Measurements from ENCODE around the gene CCL19. TPM values are rescaled to one million over a fixed set of nuclear protein-coding genes. Genes with fewer than 3 reads are reported as not detected.
"Not testable (repeated sequence)": the region's sequence is repeated elsewhere in the genome, so short reads cannot be mapped to it uniquely, and the experiment has no call there.

The CCL19 gene
- 0.70 TPM for total RNA-seq
- long read RNA-seq, partial matches to known transcripts: 0 of 1 reads
- long read RNA-seq, other reads (novel, unspliced or antisense): 0 of 1 reads

DNA sequence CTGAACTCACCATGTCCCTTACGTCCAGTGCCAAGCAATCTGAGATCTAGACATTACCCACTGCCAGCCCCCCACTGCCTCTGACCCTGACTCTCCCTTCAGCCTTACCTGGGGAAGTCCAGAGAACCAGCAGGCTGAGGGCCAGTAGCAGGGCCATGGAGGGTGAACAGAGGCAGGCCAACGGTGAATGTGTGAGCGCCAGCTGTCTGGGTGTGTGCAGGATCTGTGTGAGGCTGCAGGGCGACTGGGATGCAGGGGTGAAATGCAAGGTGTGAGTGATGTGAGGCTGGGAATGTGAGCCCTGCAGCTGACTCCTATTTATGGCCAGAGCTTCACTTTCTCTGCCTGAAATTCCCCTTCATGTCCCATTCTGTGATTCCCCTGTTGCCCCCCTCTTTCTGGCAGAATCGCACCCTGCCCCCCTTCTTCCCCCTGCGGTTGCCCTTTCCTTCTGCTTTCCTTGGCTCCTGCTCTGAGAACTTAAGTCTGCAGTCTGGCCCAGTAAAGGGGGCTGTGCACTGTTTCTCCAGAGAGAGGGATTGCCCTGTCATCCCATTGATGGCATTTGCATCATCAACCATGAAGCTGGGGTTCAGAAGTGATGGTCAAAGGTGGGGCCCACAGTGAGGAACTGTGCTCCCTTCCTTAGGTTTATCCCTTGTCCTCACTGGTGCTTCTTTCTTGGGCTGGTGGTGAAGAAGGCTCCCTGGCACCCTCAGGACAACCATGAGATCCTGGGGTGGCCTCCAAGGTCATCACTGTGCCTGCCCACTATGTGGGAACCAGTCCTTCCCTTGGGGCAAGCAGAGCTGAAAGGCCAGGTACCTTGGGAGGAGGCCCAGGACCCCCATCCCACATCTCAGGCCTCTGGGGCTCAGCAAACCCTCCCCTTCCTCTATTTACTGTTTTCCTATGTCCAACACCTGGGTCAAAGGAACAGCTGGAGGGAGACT is at the start of gene CCL19:
Gene CCL19 (minus strand): TSS at position 294 of the 953 bp plus-strand sequence. CDS start 137 bp downstream, at position 157.
- no peak for ATAC-seq (ENCODE audit: poor library complexity)
- intact Hi-C loops (cut with DNase I): no loop called here

DNA sequence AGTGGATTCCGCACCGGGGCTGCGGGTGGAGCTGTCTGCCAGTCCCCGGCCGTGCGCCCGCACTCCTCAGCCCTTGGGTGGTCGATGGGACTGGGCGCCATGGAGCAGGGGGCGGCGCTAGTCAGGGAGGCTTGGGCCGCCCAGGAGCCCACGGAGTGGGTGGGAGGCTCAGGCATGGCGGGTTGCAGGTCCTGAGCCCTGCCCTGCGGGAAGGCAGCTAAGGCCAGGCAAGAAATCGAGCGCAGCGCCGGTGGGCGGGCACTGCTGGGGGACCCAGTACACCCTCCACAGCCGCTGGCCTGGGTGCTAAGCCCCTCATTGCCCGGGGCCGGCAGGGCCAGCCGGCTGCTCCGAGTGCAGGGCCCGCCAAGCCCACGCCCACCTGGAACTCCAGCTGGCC is 49.1 kb upstream of the CCL19 start:
- DNase-seq; intact Hi-C loops (cut with DNase I); ATAC-seq (ENCODE audit: poor library complexity): not testable (repeated sequence)

More for the DNA sequence above, at the start of gene CCL19:
- DNase-seq: no peak

GRCh38 chr9:34737677-34738260 is 46.7 kb upstream of the CCL19 start:
- DNase-seq (no peak), ATAC-seq (ENCODE audit: poor library complexity) (no peak)
- intact Hi-C loops (cut with DNase I): no loop called here

- DNase-seq (no peak), ATAC-seq (ENCODE audit: poor library complexity) (no peak)
- intact Hi-C loops (cut with DNase I): no loop called here
These were observed 43.6 kb upstream of the CCL19 start for GRCh38 chr9:34734720-34735119.

- ATAC-seq (ENCODE audit: poor library complexity) (no peak), DNase-seq (no peak)
- intact Hi-C loops (cut with DNase I): no loop called here
These were observed 41.8 kb upstream of the CCL19 start for GRCh38 chr9:34732886-34733285.

GRCh38 chr9:34732478-34732877 is 41.4 kb upstream of the CCL19 start:
- intact Hi-C loops (cut with DNase I): no loop called here
- ATAC-seq (ENCODE audit: poor library complexity): no peak
- no peak for DNase-seq

- ATAC-seq (ENCODE audit: poor library complexity) (no peak), DNase-seq (no peak)
- intact Hi-C loops (cut with DNase I): no loop called here
These were observed 32.1 kb upstream of the CCL19 start for GRCh38 chr9:34723141-34723540.

DNA sequence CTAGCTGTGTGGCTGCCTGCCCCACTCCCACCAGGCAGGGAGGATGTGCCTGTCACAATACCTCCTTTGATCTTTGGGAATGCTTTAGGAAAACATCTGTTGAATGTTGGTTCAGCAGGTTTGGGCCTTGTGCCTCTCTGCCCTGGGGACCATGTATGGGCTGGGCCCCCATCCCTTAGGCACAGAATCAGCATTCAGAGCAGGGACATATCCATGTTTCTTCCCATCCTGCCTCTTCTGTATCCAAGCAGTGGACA is 28.6 kb upstream of the CCL19 start:
- ATAC-seq (ENCODE audit: poor library complexity); DNase-seq; intact Hi-C loops (cut with DNase I): not testable (repeated sequence)

GRCh38 chr9:34719021-34719768 is 28.1 kb upstream of the CCL19 start:
- intact Hi-C loops (cut with DNase I): no loop called here
- no peak for DNase-seq
- no peak for ATAC-seq (ENCODE audit: poor library complexity)

DNA sequence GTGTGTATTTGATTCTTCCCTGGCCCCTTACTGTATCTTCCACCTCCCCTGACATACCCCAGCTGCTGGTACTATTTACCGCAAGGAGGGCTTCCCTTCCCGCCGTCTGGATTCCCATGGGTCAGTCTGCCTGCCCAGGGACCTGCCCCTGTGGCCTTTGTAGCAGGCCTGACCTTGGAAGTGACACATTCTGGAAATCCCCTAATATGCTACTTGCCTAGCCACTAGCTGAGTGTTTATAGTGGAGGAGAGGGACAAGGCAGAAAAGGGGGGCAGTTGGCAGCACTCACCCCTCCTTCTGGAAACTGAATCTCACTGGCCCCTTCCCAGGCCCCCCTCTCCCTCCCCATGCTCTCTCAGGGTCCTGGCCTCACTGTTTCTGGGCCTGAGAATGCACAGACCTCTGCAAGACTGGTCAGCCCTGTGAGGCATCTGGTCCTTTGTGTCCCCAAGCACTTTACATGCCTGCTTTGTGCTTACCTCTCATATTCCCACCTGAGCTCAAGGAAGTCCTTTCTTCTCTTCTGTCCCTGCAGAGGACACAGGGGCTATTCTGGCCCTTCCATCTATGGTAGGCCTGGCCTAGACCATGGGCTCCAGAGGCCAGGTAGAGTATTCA is 27.0 kb upstream of the CCL19 start:
- peak; percentile 36 for ATAC-seq (ENCODE audit: poor library complexity)
- intact Hi-C loops (cut with DNase I): no loop called here
- DNase-seq: no peak

- intact Hi-C loops (cut with DNase I): no loop called here
- DNase-seq (no peak), ATAC-seq (ENCODE audit: poor library complexity) (no peak)
These were observed 25.6 kb upstream of the CCL19 start for GRCh38 chr9:34716711-34717110.

GRCh38 chr9:34715639-34716215 is 24.7 kb upstream of the CCL19 start:
- ATAC-seq (ENCODE audit: poor library complexity): no peak
- DNase-seq: no peak
- intact Hi-C loops (cut with DNase I): no loop called here

GRCh38 chr9:34714007-34714406 is 22.9 kb upstream of the CCL19 start:
- ATAC-seq (ENCODE audit: poor library complexity) (no peak), DNase-seq (no peak)
- intact Hi-C loops (cut with DNase I): no loop called here

DNA sequence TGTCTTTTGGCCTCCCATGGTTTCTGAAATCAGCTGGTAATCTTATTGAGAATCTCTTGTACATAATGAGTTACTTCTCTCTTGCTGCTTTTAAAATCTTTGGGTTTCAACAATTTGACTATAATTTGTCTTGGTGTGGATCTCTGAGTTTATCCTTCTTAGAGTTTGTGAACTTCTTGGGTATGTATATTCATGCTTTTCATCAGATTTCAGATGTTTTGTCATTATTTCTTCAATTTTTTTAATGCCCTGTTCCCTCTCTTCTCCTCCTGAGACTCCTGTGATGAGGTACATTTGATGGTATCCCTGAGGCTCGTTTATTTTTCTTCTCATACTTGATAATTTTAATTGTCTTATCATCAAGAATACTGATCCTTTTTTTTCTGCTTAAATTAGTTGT is 21.1 kb upstream of the CCL19 start:
- intact Hi-C loops (cut with DNase I): no loop called here
- no peak for ATAC-seq (ENCODE audit: poor library complexity)

DNA sequence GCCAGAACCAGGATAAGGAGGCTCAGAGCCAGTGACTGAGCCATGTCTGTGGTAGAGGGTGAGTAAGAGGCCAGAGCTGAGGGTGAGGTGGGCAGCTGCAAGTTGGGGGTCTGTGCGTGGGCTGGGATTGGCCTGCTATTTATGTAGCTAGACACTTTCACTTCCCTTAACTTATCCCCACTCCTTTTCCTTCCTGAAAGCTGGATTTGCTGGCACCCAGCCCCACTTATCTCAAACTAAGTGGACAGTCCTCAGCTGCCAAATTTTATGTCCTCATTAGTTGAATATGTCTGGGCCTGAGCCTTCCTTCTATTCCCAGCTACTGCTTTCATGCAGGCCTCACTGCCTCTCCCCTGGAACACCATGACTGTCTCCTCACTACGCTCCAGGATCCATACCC is 18.9 kb upstream of the CCL19 start, which contains the start of gene CCL21:
Gene CCL21 (minus strand): TSS at position 114 of the 400 bp plus-strand sequence. CDS start 70 bp downstream, at position 44.
- intact Hi-C loops (cut with DNase I): no loop called here
- ATAC-seq (ENCODE audit: poor library complexity): peak; percentile 93
- peak; percentile 81 for DNase-seq

More for the DNA sequence above, 21.1 kb upstream of the CCL19 start:
- DNase-seq: no peak

- ATAC-seq (ENCODE audit: poor library complexity): peak; percentile 16
These were observed 18.3 kb upstream of the CCL19 start for GRCh38 chr9:34709196-34709978.

DNA sequence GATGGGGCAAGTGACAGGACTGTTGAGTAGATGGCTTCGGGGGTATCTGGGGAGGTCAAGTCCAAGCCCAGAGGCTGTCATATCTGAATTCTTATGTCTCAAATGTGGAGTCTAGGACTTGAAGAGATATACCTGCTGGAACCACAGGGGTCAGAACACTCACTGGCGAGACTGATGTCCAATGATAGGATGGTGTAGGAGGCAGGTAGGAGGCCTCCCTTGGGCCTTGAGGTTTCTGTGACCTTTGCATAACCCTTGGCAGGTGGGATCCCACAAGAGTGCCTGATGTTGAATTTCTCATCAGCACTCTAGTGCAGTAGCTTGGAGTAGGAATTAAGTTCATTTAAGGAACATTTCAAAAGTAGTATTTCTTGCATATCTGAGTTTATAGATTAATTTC is 16.1 kb upstream of the CCL19 start:
- DNase-seq: no peak
- no peak for ATAC-seq (ENCODE audit: poor library complexity)
- intact Hi-C loops (cut with DNase I): loop anchor here (10.0 kb wide), 1 partner anchor 92 kb away; the partner anchor contains the start of gene RPP25L

More at GRCh38 chr9:34709196-34709978, 18.3 kb upstream of the CCL19 start:
- DNase-seq: no peak
- intact Hi-C loops (cut with DNase I): loop anchor here (10.0 kb wide), 1 partner anchor 95 kb away; the partner anchor contains the start of gene RPP25L
